ENCODE results near the gene MRPS18A.

MRPS18A gene

GRCh38 chr6:43730634-43731033 lies 43.0 kb upstream of the MRPS18A start:
- Histone ChIP-seq H3K4me2 (ENCODE audit: low read depth, low read length, poor library complexity, severe bottlenecking) (no peak overlapping the region), H2AFZ (ENCODE audit: low read depth, low read length, severe bottlenecking) (no peak overlapping the region), H3K9me3 (ENCODE audit: insufficient read depth, low read length) (peaks cover 8% of the 10 kb centered on the region; the same call in 1 of the 2 replicates), H4K20me1 (ENCODE audit: low read depth, low read length) (no peaks in the 10 kb centered on the region), H3K9ac (ENCODE audit: low read length) (no peak overlapping the region), H3K27ac (ENCODE audit: low read depth, low read length) (no peak overlapping the region), H3K9me2 (replicated peaks; ENCODE audit: insufficient read depth, low read length) (no peaks in the 10 kb centered on the region), H3F3A (ENCODE audit: insufficient read depth) (peaks cover 9% of the 10 kb centered on the region; the same call in 1 of the 2 replicates), H3K27me3 (ENCODE audit: low read length) (no peaks in the 10 kb centered on the region), H3K79me2 (ENCODE audit: insufficient read depth, low read length) (no peaks in the 10 kb centered on the region), H3K4me3 (ENCODE audit: insufficient read depth, low read length, poor library complexity, severe bottlenecking) (no peak overlapping the region), H3K36me3 (ENCODE audit: low read length) (peaks cover 12% of the 10 kb centered on the region)
- TF ChIP-seq EZH2phosphoT487 (conservative IDR thresholded peaks at IDR 0.05; ENCODE audit: low read length) (no peak), CTCF (IDR thresholded peaks at IDR 0.05; ENCODE audit: insufficient read depth, low read length, poor library complexity, severe bottlenecking) (no peak)

- no peak overlapping the region for H3K27ac ChIP-seq (ENCODE audit: low read depth, low read length)
- no peak overlapping the region for H3K9ac ChIP-seq (ENCODE audit: low read length)
- H3K27me3 ChIP-seq (ENCODE audit: low read length) = no peaks in the 10 kb centered on the region
- TF ChIP-seq EZH2phosphoT487 (conservative IDR thresholded peaks at IDR 0.05; ENCODE audit: low read length) (no peak), CTCF (IDR thresholded peaks at IDR 0.05; ENCODE audit: insufficient read depth, low read length, poor library complexity, severe bottlenecking) (no peak)
- peaks cover 12% of the 10 kb centered on the region; the same call in 1 of the 2 replicates for H3F3A ChIP-seq (ENCODE audit: insufficient read depth)
- no peaks in the 10 kb centered on the region for H4K20me1 ChIP-seq (ENCODE audit: low read depth, low read length)
- H3K79me2 ChIP-seq (ENCODE audit: insufficient read depth, low read length) = no peaks in the 10 kb centered on the region
- H2AFZ ChIP-seq (ENCODE audit: low read depth, low read length, severe bottlenecking) = no peak overlapping the region
- H3K9me2 ChIP-seq (replicated peaks; ENCODE audit: insufficient read depth, low read length) = no peaks in the 10 kb centered on the region
- no peak overlapping the region for H3K4me2 ChIP-seq (ENCODE audit: low read depth, low read length, poor library complexity, severe bottlenecking)
- H3K36me3 ChIP-seq (ENCODE audit: low read length) = peaks cover 12% of the 10 kb centered on the region
- peaks cover 8% of the 10 kb centered on the region; the same call in 1 of the 2 replicates for H3K9me3 ChIP-seq (ENCODE audit: insufficient read depth, low read length)
- no peak overlapping the region for H3K4me3 ChIP-seq (ENCODE audit: insufficient read depth, low read length, poor library complexity, severe bottlenecking)
These were observed 41.9 kb upstream of the MRPS18A start for GRCh38 chr6:43729537-43729936.

GRCh38 chr6:43728586-43728985 lies 41.0 kb upstream of the MRPS18A start:
- Histone ChIP-seq H3K4me3 (ENCODE audit: insufficient read depth, low read length, poor library complexity, severe bottlenecking) (no peak overlapping the region), H4K20me1 (ENCODE audit: low read depth, low read length) (no peaks in the 10 kb centered on the region), H3K27me3 (ENCODE audit: low read length) (no peaks in the 10 kb centered on the region), H3K9me3 (ENCODE audit: insufficient read depth, low read length) (peaks cover 8% of the 10 kb centered on the region; the same call in 1 of the 2 replicates), H3K9me2 (replicated peaks; ENCODE audit: insufficient read depth, low read length) (no peaks in the 10 kb centered on the region), H3K9ac (ENCODE audit: low read length) (no peak overlapping the region), H3K36me3 (ENCODE audit: low read length) (peaks cover 12% of the 10 kb centered on the region), H3K79me2 (ENCODE audit: insufficient read depth, low read length) (no peaks in the 10 kb centered on the region), H3F3A (ENCODE audit: insufficient read depth) (peaks cover 16% of the 10 kb centered on the region), H3K4me2 (ENCODE audit: low read depth, low read length, poor library complexity, severe bottlenecking) (no peak overlapping the region), H3K27ac (ENCODE audit: low read depth, low read length) (no peak overlapping the region), H2AFZ (ENCODE audit: low read depth, low read length, severe bottlenecking) (no peak overlapping the region)
- TF ChIP-seq CTCF (IDR thresholded peaks at IDR 0.05; ENCODE audit: insufficient read depth, low read length, poor library complexity, severe bottlenecking) (no peak), EZH2phosphoT487 (conservative IDR thresholded peaks at IDR 0.05; ENCODE audit: low read length) (no peak)
